ENCODE results near the gene SUPT16H.

The SUPT16H gene

DNA sequence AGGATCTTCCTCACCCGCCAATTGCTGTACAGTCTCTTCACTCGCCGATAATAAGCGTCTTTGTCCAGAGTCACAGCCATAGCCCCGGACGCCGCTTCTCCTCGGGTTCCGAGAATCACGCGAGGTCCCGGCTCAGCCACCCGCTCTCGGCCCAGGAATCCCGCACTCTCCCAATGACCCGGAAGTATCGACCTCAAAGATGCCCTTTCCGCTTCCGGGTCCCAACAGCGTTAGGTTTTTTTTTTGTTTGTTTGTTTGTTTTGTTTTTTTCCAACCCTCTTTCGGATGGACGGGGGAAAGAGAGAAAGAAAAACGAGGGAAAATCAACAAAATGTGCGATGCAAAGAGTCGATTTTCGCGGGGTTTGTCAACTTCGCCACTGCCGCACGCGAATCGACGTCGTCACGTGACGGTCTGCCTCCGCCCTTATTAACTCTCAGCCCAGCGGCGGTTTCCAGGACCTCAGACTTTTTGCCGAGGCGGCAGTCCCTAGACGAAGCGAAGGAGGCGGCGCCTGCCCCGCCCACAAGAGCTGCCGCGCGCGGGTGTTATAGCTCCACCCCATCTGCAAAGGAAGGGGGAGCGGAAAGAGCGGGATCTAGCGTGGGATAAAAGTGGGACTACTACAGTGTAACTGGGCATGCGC is at the start of gene SUPT16H:
SUPT16H (minus strand) TSS at position 172 of the 646 bp plus-strand sequence; CDS start at position 80, 92 bp downstream.
- H3K4me3 ChIP-seq (replicated peaks in 1 of 2; ENCODE audit: low read depth in 2 of 2, low read length in 2 of 2), result peak within 1 kb of the TSS; percentile 83 to 93
- TF ChIP-seq, protein P1, sequence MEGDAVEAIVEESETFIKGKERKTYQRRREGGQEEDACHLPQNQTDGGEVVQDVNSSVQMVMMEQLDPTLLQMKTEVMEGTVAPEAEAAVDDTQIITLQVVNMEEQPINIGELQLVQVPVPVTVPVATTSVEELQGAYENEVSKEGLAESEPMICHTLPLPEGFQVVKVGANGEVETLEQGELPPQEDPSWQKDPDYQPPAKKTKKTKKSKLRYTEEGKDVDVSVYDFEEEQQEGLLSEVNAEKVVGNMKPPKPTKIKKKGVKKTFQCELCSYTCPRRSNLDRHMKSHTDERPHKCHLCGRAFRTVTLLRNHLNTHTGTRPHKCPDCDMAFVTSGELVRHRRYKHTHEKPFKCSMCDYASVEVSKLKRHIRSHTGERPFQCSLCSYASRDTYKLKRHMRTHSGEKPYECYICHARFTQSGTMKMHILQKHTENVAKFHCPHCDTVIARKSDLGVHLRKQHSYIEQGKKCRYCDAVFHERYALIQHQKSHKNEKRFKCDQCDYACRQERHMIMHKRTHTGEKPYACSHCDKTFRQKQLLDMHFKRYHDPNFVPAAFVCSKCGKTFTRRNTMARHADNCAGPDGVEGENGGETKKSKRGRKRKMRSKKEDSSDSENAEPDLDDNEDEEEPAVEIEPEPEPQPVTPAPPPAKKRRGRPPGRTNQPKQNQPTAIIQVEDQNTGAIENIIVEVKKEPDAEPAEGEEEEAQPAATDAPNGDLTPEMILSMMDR (IDR thresholded peaks at IDR 0.05; ENCODE audit: low read depth, low read length), result no peak
- peak; percentile 96 to 98 for DNase-seq (ENCODE audit: low read depth in 2 of 2)

DNA sequence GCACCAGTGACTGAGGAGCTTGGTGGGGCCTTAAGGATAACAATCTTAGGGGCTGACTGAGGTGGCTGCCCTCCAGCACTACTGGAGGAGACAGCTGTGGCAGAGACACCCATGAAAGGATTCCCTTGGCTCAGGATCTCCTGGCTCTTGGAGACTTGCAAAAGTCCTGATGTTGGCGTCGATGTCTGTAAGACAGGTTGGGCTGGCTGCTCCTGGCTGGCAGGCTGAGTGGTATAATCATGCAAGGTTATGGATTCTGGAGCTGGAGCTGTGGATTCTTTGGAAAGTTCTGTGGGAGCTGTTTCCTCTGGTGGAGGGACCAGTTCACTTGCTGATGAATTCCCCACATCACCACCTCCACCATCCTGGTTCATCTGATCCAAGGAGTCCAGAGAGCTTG is 47.3 kb upstream of the SUPT16H start:
- H3K4me3 ChIP-seq (replicated peaks in 1 of 2; ENCODE audit: low read depth in 2 of 2, low read length in 2 of 2), result no peak overlapping the region
- DNase-seq (ENCODE audit: low read depth in 2 of 2), result no peak
- TF ChIP-seq, protein P1 (IDR thresholded peaks at IDR 0.05; ENCODE audit: low read depth, low read length), result no peak

DNA sequence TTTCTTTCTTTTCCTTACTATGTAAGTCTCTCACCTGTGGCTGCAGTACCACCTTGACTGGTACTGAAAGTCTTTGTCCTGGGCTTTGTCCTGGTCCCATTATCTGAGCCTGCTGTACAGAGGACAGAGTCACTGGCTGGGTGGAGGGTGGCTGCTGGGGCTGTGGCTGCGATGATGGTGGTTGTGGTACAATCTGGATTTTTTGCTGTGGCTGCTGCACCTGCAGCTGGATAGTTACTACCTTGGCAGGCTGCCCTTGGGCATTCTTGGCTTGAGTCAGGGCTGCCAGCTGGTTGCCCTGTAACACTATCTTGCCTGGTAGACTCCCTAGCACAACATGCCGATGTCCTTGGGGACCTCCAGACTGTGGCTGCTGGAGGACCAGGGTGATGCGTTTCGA is 45.1 kb upstream of the SUPT16H start:
- TF ChIP-seq, protein P1 (IDR thresholded peaks at IDR 0.05; ENCODE audit: low read depth, low read length), result no peak
- H3K4me3 ChIP-seq (replicated peaks in 1 of 2; ENCODE audit: low read depth in 2 of 2, low read length in 2 of 2), result no peak overlapping the region
- DNase-seq (ENCODE audit: low read depth in 2 of 2), result no peak

DNA sequence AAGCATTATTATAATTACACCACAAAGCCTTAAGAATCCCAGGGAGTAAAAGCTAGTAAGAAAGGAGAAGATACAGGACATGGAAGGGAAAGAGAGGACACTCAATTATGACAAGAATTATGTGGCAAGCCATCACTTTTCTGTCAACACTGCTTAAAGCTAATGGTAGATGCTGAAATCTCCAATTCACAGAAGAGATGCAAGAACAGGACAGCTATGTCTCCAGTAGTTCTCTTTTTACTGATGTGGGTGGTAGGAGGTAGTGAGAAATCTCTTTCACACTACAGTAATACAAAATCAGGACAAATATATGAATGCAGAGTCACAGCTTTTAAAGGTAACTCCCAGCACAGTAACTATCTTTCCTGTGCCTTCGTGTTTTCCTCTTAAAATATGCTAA is 42.9 kb upstream of the SUPT16H start:
- TF ChIP-seq, protein P1 (IDR thresholded peaks at IDR 0.05; ENCODE audit: low read depth, low read length), result no peak
- H3K4me3 ChIP-seq (replicated peaks in 1 of 2; ENCODE audit: low read depth in 2 of 2, low read length in 2 of 2), result no peak overlapping the region
- no peak for DNase-seq (ENCODE audit: low read depth in 2 of 2)

DNA sequence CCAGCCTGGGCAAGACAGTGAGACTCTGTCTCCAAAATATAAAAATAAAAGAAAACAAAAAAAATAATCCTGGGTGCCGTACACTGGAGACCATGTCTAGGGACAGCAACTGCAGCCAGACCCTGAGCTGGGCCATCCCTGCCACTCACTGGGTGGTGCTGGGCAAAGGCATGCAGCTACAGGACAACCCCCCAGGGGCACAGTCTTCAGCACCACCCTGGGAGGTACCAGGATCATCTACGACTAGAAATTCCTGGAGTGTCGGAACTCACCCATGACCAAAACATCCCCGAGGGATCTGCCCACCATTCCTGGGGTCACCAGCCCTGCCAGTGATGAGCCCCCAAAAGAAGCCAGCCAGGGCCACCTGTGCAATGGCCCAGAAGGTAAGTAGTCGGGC is 35.7 kb upstream of the SUPT16H start:
- DNase-seq (ENCODE audit: low read depth in 2 of 2), result no peak
- H3K4me3 ChIP-seq (replicated peaks in 1 of 2; ENCODE audit: low read depth in 2 of 2, low read length in 2 of 2), result no peak overlapping the region
- TF ChIP-seq, protein P1 (IDR thresholded peaks at IDR 0.05; ENCODE audit: low read depth, low read length), result no peak

DNA sequence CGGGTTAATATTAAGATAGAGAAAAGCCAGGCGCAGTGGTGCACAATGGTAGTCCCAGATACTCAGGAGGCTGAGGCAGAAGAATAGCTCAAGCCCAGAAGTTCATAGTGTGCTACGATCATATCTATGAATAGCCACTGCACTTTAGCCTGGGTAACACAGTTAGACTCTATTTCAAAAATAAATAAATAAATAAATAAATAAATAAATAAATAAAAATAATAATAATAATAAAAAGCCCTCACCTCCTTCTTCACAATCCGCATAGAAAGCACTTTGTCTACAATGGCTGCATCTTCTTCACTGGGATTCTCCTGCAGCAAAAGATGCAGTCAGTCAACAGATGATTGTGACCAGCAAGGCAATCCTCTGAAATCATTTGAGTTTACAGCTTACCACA is 31.5 kb upstream of the SUPT16H start:
- no peak overlapping the region for H3K4me3 ChIP-seq (replicated peaks in 1 of 2; ENCODE audit: low read depth in 2 of 2, low read length in 2 of 2)
- DNase-seq (ENCODE audit: low read depth in 2 of 2), result no peak
- TF ChIP-seq, protein P1 (IDR thresholded peaks at IDR 0.05; ENCODE audit: low read depth, low read length), result no peak

DNA sequence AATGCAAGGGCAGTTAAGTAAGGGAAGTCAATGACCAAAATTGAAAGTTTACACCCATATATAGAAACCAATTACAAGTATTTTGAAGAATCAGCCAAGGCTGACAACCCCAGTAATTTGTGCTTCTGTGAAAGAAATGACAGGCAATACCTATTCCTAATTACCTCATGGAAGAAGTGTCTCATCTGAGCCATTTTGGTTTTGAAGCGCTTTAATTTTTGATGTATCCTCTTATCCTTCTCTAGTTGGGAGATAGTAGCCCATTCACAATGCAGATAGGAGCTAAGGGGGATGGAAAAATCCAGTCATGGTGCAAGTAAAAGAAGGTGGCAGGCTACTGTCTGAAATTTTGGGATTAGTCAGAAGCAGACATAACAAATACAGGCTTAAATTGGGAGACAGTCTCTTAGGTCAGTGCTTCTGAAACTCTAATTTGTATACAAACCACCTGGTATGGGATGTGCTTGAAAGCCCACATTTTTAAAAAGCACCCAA is 30.4 kb upstream of the SUPT16H start:
- no peak overlapping the region for H3K4me3 ChIP-seq (replicated peaks in 1 of 2; ENCODE audit: low read depth in 2 of 2, low read length in 2 of 2)
- no peak for DNase-seq (ENCODE audit: low read depth in 2 of 2)
- TF ChIP-seq, protein P1 (IDR thresholded peaks at IDR 0.05; ENCODE audit: low read depth, low read length), result no peak
